HTR-8/SVneo (cell line): ENCODE measurements around the gene MANBA.

Experiments used
- DNase-seq: peaks from one replicate; pipeline ENCODE4 v3.0.0; 2011; ENCODE audit warnings: low spot score, mixed read lengths; ENCODE audit not compliant: insufficient read length
- FAIRE-seq: peaks from 2 replicates; lab custom pipeline; 2011; peaks lifted over from hg19 to GRCh38; lab: Jason Lieb, UNC

MANBA gene

GRCh38 chr4:102760645-102761295 lies at the start of gene MANBA:
TSS of gene MANBA (minus strand) at chr4:102760968. CDS start at chr4:102760894, 74 bp downstream.
- FAIRE-seq (no peak), DNase-seq (peak; percentile 71)

GRCh38 chr4:102809691-102810090 lies 48.9 kb upstream of the MANBA start:
- no peak for FAIRE-seq
- no peak for DNase-seq

GRCh38 chr4:102809190-102809589 lies 48.4 kb upstream of the MANBA start:
- DNase-seq: no peak
- FAIRE-seq: no peak

- DNase-seq: no peak
- FAIRE-seq: no peak
These were observed 47.2 kb upstream of the MANBA start for GRCh38 chr4:102808009-102808408.

GRCh38 chr4:102807345-102807744 lies 46.6 kb upstream of the MANBA start:
- no peak for FAIRE-seq
- DNase-seq: no peak

- DNase-seq (no peak), FAIRE-seq (no peak)
These were observed 39.0 kb upstream of the MANBA start for GRCh38 chr4:102799816-102800215.

GRCh38 chr4:102794999-102795398 lies 34.2 kb upstream of the MANBA start:
- FAIRE-seq (no peak), DNase-seq (no peak)

GRCh38 chr4:102792361-102792936 lies 31.7 kb upstream of the MANBA start:
- no peak for FAIRE-seq
- DNase-seq: no peak

GRCh38 chr4:102791318-102791835 lies 30.6 kb upstream of the MANBA start:
- DNase-seq: no peak
- FAIRE-seq: no peak

GRCh38 chr4:102789317-102789717 lies 28.5 kb upstream of the MANBA start:
- FAIRE-seq (no peak), DNase-seq (no peak)

- no peak for FAIRE-seq
- DNase-seq: no peak
These were observed 27.2 kb upstream of the MANBA start for GRCh38 chr4:102787944-102788343.

- no peak for DNase-seq
- FAIRE-seq: no peak
These were observed 26.5 kb upstream of the MANBA start for GRCh38 chr4:102787096-102787881.

- no peak for DNase-seq
These were observed 25.5 kb upstream of the MANBA start for GRCh38 chr4:102786279-102786678.

GRCh38 chr4:102783006-102783405 lies 22.2 kb upstream of the MANBA start:
- FAIRE-seq (no peak), DNase-seq (no peak)

More at GRCh38 chr4:102786279-102786678, 25.5 kb upstream of the MANBA start:
- FAIRE-seq: no peak

GRCh38 chr4:102781570-102781969 lies 20.8 kb upstream of the MANBA start:
- DNase-seq (no peak), FAIRE-seq (no peak)

- DNase-seq: no peak
- no peak for FAIRE-seq
These were observed 19.8 kb upstream of the MANBA start for GRCh38 chr4:102780476-102781144.

- DNase-seq: no peak
These were observed 18.4 kb upstream of the MANBA start for GRCh38 chr4:102779204-102779603.

GRCh38 chr4:102778720-102779119 lies 18.0 kb upstream of the MANBA start:
- FAIRE-seq (no peak), DNase-seq (no peak)

More at GRCh38 chr4:102779204-102779603, 18.4 kb upstream of the MANBA start:
- no peak for FAIRE-seq

GRCh38 chr4:102775805-102776204 lies 15.0 kb upstream of the MANBA start:
- DNase-seq: no peak
- FAIRE-seq: no peak

GRCh38 chr4:102774254-102774653 lies 13.5 kb upstream of the MANBA start:
- no peak for FAIRE-seq
- DNase-seq: no peak
